Stimulated activated CD4-positive, alpha-beta T cell treated with anti-CD3 and anti-CD28 coated beads, Interleukin-15, amount 100 ng/mL, for 1 hour (primary cell): ENCODE data around the gene SLTM.
"Not testable (repeated sequence)": the region's sequence is repeated elsewhere in the genome, so short reads cannot be mapped to it uniquely, and the experiment has no call there.

Experiments
- DNase-seq, 2 donors: peaks; one replicate each; pipeline ENCODE4 v3.0.0-alpha.2; 2020; ENCODE audit warnings: low read depth in 1 of 2, low spot score in 1 of 2

Gene SLTM

GRCh38 chr15:58929891-58930416, 3.5 kb downstream of the SLTM start:
- DNase-seq, result no peak

GRCh38 chr15:58926823-58927222, 6.7 kb downstream of the SLTM start:
- no peak for DNase-seq

GRCh38 chr15:58924327-58924726, 9.2 kb downstream of the SLTM start:
- no peak for DNase-seq

DNA sequence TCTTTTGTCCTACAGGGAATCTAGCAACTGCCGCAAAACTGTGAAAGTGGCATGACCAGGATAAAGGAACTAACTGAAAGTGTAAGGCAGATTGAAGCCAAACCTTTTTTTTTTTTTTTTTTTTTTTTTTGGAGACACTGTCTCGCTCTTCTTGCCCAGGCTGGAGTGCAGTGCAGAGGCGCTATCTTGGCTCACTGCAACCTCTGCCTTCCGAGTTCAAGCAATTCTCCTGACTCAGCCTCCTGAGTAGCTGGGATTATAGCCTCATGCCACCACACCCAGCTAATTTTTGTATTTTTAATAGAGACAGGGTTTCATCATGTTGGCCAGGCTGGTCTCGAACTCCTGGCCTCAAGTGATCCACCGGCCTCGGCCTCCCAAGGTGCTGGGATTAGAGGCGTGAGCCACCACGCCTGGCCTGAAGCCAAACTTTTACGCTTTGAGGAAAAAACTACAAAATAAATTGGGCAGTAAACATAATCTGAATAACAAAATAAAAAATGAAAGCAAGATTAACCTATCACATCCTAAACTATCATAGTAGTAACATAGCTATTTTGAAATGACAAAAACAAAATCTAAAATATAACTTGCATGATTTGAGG, 9.7 kb downstream of the SLTM start:
- DNase-seq, result no peak

GRCh38 chr15:58923284-58923683, 10.2 kb downstream of the SLTM start:
- DNase-seq, result no peak

- no peak for DNase-seq
These were observed 12.2 kb downstream of the SLTM start for GRCh38 chr15:58921267-58921790.

DNA sequence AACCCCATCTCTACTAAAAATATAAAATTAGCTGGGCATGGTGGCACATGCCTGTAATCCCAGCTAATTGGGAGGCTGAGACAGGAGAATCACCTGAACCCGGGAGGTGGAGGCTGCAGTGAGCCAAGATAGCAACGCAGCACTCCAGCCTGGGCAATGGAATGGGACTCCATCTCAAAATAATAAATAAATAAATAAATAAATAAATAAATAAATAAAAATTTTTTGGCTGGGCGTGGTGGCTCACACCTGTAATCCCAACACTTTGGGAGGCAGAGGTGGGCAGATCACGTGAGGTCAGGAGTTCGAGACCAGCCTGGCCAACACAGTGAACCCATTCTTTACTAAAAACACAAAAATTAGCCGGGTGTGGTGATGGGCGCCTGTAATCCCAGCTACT, 13.0 kb downstream of the SLTM start:
- DNase-seq, result not testable (repeated sequence)

DNA sequence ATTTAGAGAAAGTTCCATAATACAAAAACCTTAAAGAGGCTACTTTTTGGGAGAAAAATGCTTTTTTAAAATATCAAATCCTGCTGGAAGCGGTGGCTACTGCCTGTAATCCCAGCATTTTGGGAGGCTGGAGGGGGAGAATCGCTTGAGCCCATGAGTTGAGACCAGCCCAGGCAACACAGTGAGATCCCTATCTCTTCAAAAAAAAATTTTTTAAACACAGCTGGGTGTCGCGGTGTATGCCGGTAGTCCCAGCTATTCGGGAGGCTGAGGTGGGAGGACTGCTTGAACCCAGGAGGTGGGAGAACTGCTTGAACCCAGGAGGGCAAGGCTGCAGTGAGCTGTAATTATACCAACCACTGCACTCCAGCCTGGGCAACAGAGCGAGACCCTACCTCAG, 14.2 kb downstream of the SLTM start:
- DNase-seq, result no peak

- no peak for DNase-seq
These were observed 15.2 kb downstream of the SLTM start for GRCh38 chr15:58918239-58918638.

- DNase-seq, result not testable (repeated sequence)
These were observed 15.8 kb downstream of the SLTM start for GRCh38 chr15:58917613-58918129.

- no peak for DNase-seq
These were observed 16.5 kb downstream of the SLTM start for GRCh38 chr15:58916962-58917361.

GRCh38 chr15:58910456-58910855, 23.0 kb downstream of the SLTM start:
- DNase-seq, result no peak

GRCh38 chr15:58909616-58910015, 23.9 kb downstream of the SLTM start:
- DNase-seq, result no peak

DNA sequence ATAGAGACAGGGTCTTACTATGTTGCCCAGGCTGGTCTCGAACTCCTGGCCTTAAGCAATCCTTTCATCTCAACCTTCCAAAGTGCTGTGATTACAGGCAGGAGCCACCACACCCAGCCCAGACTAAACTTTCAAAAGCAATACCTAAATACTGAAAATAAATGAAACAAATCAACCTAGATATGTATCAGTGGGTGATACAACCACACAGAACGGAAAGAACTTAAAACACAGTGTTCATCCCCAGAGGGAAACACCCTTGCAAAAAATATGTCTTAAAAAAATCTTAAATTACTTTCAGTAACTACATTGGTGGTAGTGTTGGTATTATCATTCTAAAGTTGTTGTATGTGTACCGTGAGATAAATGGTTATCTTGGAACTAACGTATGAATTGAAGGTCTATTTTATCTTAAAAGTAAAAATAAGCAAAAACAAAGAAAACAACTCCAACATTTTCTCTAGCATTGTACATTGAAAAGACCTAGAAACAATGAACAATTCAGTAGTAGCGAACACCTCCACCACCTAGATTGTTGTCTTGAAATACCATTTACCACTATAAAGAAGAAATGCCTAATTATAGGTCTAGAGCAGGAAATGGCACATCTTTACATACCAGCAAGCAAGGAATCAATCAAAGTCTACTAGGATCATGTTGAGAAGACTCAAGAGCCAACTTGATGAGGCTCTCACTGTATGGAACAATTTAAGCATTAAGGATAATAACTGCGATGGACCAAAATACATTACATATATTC, 24.7 kb downstream of the SLTM start:
- no peak for DNase-seq

DNA sequence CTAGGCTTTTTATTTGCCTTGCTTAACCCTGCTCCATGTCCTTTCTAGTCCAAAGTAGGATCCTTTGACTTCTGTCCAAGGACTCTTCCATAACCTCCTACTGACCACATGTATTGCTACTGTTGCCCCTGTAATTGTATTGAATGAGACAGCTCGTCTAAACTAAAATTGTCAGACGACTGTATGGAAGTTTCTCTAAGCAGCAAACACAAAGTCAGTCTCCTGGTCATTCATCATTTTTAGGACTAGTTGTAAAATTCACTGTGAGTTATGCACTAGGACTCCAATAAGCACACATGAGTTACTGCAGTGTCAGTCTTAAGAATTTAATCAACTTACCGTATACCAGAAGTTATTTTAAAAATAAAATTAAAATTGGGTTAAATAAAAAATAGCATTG, 32.8 kb downstream of the SLTM start:
- DNase-seq, result no peak

DNA sequence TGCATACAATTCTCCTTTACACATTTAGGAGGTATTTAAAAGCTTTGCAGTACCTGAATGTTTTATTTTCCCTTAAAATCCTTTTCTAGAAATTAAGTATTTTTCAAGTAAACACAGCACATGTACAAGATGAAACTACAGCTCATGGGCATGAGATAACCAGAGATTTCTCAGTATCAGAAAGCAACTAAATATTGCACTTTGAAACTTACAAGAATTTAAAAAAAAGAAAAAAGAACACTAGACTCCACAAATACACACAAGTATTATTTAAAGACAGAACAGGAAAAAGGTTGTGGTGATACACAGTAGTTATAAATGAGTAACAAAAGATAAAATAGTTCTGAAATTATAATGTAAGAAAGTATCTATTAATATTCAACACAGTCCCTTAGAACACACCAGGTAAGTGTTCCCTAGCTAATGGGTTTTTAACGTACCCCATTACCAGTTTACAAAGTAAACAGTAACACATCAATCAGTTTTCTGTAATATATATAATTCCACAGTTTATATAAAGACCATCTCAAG, 35.3 kb downstream of the SLTM start:
- DNase-seq, result no peak

GRCh38 chr15:58889363-58889762, 44.1 kb downstream of the SLTM start:
- DNase-seq, result no peak

GRCh38 chr15:58886921-58887320, 46.6 kb downstream of the SLTM start:
- DNase-seq, result no peak

- not testable (repeated sequence) for DNase-seq
These were observed 49.6 kb downstream of the SLTM start for GRCh38 chr15:58883926-58884325.

DNA sequence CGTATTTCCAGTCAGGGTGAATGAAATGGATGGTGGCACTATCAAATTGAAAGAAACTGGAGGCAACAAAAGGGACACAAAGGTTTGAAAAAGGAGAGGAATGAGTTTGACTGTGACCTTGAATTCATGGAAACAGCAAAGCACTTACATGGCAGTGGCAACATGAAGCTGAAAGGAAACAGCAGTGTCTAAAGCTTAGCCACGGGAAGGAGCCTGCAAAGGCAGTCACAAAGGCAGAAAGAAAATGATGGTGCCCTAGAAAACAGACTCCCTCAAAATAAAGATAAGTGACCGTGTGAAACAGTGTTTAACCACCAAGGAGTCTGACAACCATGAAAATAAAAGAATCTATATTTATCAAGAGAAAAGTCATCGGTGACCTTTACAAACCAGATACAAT, 51.2 kb downstream of the SLTM start:
- DNase-seq, result no peak

DNA sequence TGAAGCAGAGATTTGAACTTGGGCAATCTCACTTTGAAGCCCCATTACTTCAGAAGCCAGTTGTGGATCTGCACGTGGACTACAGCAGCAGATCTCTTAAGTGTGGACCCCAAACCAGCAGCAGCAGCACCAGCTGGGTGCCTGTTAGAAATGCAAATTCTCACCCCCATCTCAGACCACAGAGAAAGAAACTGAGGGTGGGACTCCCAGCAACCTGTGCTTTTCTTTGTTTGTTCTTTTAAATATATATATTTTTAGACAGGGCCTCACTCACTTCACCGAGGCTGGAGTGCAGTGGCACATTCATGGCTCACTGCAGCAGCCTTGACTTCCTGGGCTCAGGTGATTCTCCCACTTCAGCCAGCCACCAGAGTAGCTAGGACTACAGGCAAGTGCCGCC, 53.2 kb downstream of the SLTM start:
- DNase-seq, result no peak
